ENCODE measurements around the gene NIPAL1.

Gene NIPAL1

GRCh38 chr4:48079972-48080391, 63.4 kb downstream of the NIPAL1 start:
- no peak for TF ChIP-seq CTCF (IDR thresholded peaks at IDR 0.05)

DNA sequence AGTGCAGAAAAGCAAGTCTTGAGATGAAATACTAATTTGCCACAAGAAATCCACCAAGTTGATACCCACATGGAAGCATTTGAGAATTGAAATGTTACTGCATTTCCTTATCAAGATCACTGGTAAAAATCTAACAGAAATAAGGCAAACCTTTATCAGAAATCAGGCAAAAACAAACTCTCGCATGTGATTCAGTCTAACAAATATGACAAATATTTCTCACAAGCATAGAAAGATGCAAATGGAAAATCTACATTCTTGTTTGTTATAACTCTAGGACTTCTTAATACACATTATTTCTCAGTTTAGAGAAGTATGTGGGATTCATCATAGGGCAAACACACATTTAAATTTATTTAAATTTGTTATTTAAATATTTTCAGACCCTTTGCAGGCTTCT, 64.6 kb downstream of the NIPAL1 start:
- no peak for TF ChIP-seq CTCF (IDR thresholded peaks at IDR 0.05)

- no peak for TF ChIP-seq CTCF (IDR thresholded peaks at IDR 0.05)
Observed at GRCh38 chr4:48082956-48083355, 66.4 kb downstream of the NIPAL1 start.

DNA sequence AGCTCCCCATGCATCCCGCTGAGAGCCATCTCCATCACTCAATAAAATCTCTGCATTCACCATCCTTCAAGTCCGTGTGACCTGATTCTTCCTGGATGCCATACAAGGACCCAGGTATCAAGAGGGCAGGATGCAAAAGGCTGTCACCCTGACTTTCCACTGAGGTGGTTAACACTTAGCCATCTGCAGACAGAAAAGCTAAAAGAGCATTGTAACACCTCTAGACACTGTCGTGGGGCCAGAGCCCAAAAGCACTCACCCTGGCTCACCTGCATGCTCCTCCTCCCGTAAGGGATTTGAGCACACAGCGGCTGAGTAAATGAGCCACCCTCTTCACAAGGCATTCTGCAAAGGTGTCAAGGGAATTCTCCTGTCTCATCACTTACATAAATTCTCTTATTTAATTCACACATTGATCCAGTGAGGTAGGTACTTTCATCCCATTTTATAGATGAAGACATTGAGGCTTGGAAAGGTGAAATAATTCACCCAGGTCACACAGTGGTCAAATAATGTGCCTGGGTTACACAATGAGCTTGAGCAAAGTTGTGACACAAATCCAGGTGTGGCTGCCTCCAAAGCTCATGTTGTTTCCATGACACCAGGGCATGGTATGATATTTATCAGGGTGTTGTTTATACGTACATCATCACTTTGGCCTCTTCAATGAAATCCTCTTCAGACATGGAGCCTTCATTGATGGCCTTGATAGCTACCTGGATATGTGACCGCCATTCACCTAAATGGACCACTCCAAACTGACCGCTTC, 69.4 kb downstream of the NIPAL1 start:
- TF ChIP-seq CTCF (IDR thresholded peaks at IDR 0.05): no peak
